ENCODE measurements around the gene MCTP2. TPM values are rescaled to one million over a fixed set of nuclear protein-coding genes. Genes with fewer than 3 reads are reported as not detected.

Gene MCTP2
- total RNA-seq, 1 experiment from 2014 or later = 1.3 TPM

GRCh38 chr15:94182883-94183282 is 48.5 kb upstream of the MCTP2 start:
- H3K9ac ChIP-seq (ENCODE audit: extremely low read depth, insufficient read length, low read length) = no peak overlapping the region

More at GRCh38 chr15:94182883-94183282, 48.5 kb upstream of the MCTP2 start:
- Histone ChIP-seq H2BK12ac (ENCODE audit: insufficient read length, low read depth, low read length) (no peak overlapping the region), H2AFZ (ENCODE audit: low read length) (no peak overlapping the region), H3K4ac (ENCODE audit: low read depth, low read length) (no peak overlapping the region), H3K9me3 (ENCODE audit: control insufficient read depth, low read depth, low read length) (no peaks in the 10 kb centered on the region), H3K27ac (ENCODE audit: insufficient read length, low read depth, low read length) (no peak overlapping the region), H3K18ac (ENCODE audit: insufficient read length, low read depth, low read length) (no peak overlapping the region), H3K79me1 (ENCODE audit: insufficient read depth, low read depth, low read length, poor library complexity, severe bottlenecking) (no peaks in the 10 kb centered on the region), H4K20me1 (ENCODE audit: control insufficient read depth, insufficient read depth, insufficient read length) (no peaks in the 10 kb centered on the region), H3K27me3 (ENCODE audit: insufficient read depth, low read length) (no peaks in the 10 kb centered on the region), H2BK5ac (ENCODE audit: insufficient read length, low read length) (no peak overlapping the region), H3K4me1 (ENCODE audit: insufficient read depth, low read length) (no peaks in the 10 kb centered on the region), H3K4me2 (ENCODE audit: insufficient read depth, insufficient read length, low read length) (no peak overlapping the region), H2BK20ac (ENCODE audit: low read depth, low read length, poor library complexity, severe bottlenecking) (no peak overlapping the region), H3K23me2 (ENCODE audit: insufficient read length, low read depth, low read length, poor library complexity, severe bottlenecking) (no peaks in the 10 kb centered on the region), H4K91ac (ENCODE audit: insufficient read length, low read depth, low read length) (no peak overlapping the region), H3K79me2 (ENCODE audit: insufficient read depth, low read length) (no peaks in the 10 kb centered on the region), H2BK15ac (ENCODE audit: low read depth, low read length) (no peak overlapping the region), H2BK120ac (ENCODE audit: low read depth, low read length, poor library complexity, severe bottlenecking) (no peak overlapping the region), H4K8ac (replicated peaks; ENCODE audit: insufficient read length, low read depth, low read length) (no peak overlapping the region), H4K5ac (ENCODE audit: insufficient read length, low read depth, low read length) (no peak overlapping the region), H3K23ac (ENCODE audit: insufficient read length, low read depth, low read length) (no peak overlapping the region), H3K56ac (ENCODE audit: insufficient read length, low read depth, low read length) (no peak overlapping the region), H2AK5ac (ENCODE audit: insufficient read length, low read length) (no peak overlapping the region), H3T11ph (ENCODE audit: low read length) (no peak overlapping the region), H3K14ac (ENCODE audit: insufficient read depth, low read length) (no peak overlapping the region)
- Mint-ChIP-seq H3K27me3 (ENCODE audit: low read depth) (no peaks in the 10 kb centered on the region), H3K9me3 (no peaks in the 10 kb centered on the region; a peak in 1 of 5 replicates), H3K4me1 (peaks cover 2 to 7% of the 10 kb centered on the region in 2 experiments; a peak in 2 of 4 replicates), H3K27ac (no peak overlapping the region), H3K4me3 (no peak overlapping the region), H3K36me3 (ENCODE audit: insufficient read depth in 1 of 3, low read depth in 3 of 3) (no peaks in the 10 kb centered on the region)
- no CpG with 5 or more reads among the region's 4 CpGs for WGBS (ENCODE audit: extremely low coverage, insufficient read length, low lambda C conversion rate)
- TF ChIP-seq CTCF (conservative IDR thresholded peaks at IDR 0.05) = no peak
- no peak for DNase-seq

All from H9 (cell line).